Adrenal gland (tissue), 12 donors: ENCODE measurements around the gene SYT8. TPM values are rescaled to one million over a fixed set of nuclear protein-coding genes. Genes with fewer than 3 reads are reported as not detected.

Experiments
- DNase-seq, 7 donors: peaks; one replicate each; pipeline ENCODE4 v3.0.0-alpha.2; 2019 to 2020
- H3K27ac ChIP-seq, 5 donors: fragments of 200-600 bp; sonication (generic) in 4 of 5; 1 replicate in 3 of 5; 2 replicates in 2 of 5; pipeline versions ENCODE4 v1.5.1 to v1.8.0; 2016 to 2020; ENCODE audit warnings: mild to moderate bottlenecking in 1 of 5
- H3K27me3 ChIP-seq: fragments of 200-600 bp; 2 replicates; pipeline ENCODE4 v1.8.0; 2021
- H3K36me3 ChIP-seq, 2 donors: fragments of 200-600 bp; replicated peaks in 1 of 2; 1 replicate in 1 of 2; 2 replicates in 1 of 2; pipeline versions ENCODE4 v1.5.1 to v1.8.0; 2018 to 2022
- H3K4me1 ChIP-seq, 2 donors: fragments of 200-600 bp; replicated peaks in 1 of 2; 1 replicate in 1 of 2; 2 replicates in 1 of 2; pipeline versions ENCODE4 v1.5.1 to v1.8.0; 2018 to 2021
- H3K4me3 ChIP-seq, 4 donors: fragments of 200-600 bp; sonication (generic) in 3 of 4; one replicate each; pipeline ENCODE4 v1.5.1; 2016 to 2018
- H3K9me3 ChIP-seq, 3 donors: fragments of 200-600 bp; sonication (generic) in 1 of 3; replicated peaks in 1 of 3; 1 replicate in 2 of 3; 2 replicates in 1 of 3; pipeline versions ENCODE4 v1.5.1 to v1.8.0; 2016 to 2021
- CTCF ChIP-seq, 6 experiments: fragments of 450-650 bp in 4 of 6; fragments of 200-600 bp in 2 of 6; sonication (generic) in 1 of 6; IDR thresholded peaks; 1 replicate in 5 of 6; 2 replicates in 1 of 6; pipeline versions ENCODE4 v1.5.1 to v1.8.0; 2016 to 2021; ENCODE audit warnings: antibody characterized with exemption in 6 of 6, mild to moderate bottlenecking in 2 of 6, moderate library complexity in 1 of 6
- POLR2A ChIP-seq, 2 donors: fragments of 450-650 bp; IDR thresholded peaks; one replicate each; pipeline ENCODE4 v1.6.1; 2017; ENCODE audit warnings: antibody characterized with exemption in 2 of 2, mild to moderate bottlenecking in 2 of 2, moderate library complexity in 1 of 2
- WGBS, 4 donors: extraction: QIAGEN DNeasy Blood & Tissue Kit in 2 of 4; methylation state at CpG; one replicate each; pipeline versions ENCODE4 v1.1.5 to v1.1.7; 2013 to 2017; 5-methylcytosine and 5-hydroxymethylcytosine counted together
- intact Hi-C, 2 donors: fragments of 100-400 bp; cut with DNase I; formaldehyde crosslinking; loops; one replicate each; pipeline versions ENCODE4 v1.14.1 to v1.15.0; 2022 to 2023
- polyA plus RNA-seq, 3 donors: library from polyadenylated mRNA; stranded (reverse); fragments of 200-250 nt in 2 of 3; fragments of 350-450 nt in 1 of 3; fragmentation: Illumina TruSeq in 1 of 3; extraction: RNeasy Lipid Tissue Mini Kit (QIAGEN cat#74804) in 1 of 3; gene quantifications; one replicate each; pipeline ENCODE4 v1.2.3, GENCODE V29; 2013 to 2014
- total RNA-seq, 9 donors: library from RNA; depleted of rRNA in 4 of 9; stranded (reverse); fragments of >200 nt in 4 of 9; fragments of 120-200 nt in 1 of 9; fragmentation: NEBNext Ultra II Directional in 1 of 9; extraction: Animal tissue kit (Norgen Biotek cat#: 25700) in 1 of 9; gene quantifications; one replicate each; pipeline versions ENCODE4 v1.1.0 to v1.2.4, GENCODE V29; 2013 to 2023
- donor health status: healthy with polysubstance abuse.
- donor health status: Bipolar disorder and iron deficiency.
- donor health status: DM: yes; HTN: yes; CAD: no.
- donor health status: DM: no; HTN: no; CAD: no.
- donor health status: DM: no; HTN: no; CAD: no.
- donor health status: DM: yes; HTN: yes; CAD: no.

SYT8 gene
- total and polyA plus RNA-seq, 12 donors, result 0.44 to 3.1 (median 0.91) TPM; not detected in 7

- no peak for TF ChIP-seq CTCF (IDR thresholded peaks at IDR 0.05)
- no peak for TF ChIP-seq POLR2A (IDR thresholded peaks at IDR 0.05)
- H3K27me3 ChIP-seq, result no peaks in the 10 kb centered on the region
- no peak for DNase-seq
- H3K4me3 ChIP-seq, result no peak overlapping the region
- H3K4me1 ChIP-seq, result no peaks in the 10 kb centered on the region
- H3K36me3 ChIP-seq, result no peaks in the 10 kb centered on the region
- 83 to 93% (median 87%) methylated on average over 6 of the region's 6 CpGs for WGBS, 4 donors
- intact Hi-C loops, result no loop called here
- no peaks in the 10 kb centered on the region for H3K9me3 ChIP-seq
- no peak overlapping the region for H3K27ac ChIP-seq
Observed at GRCh38 chr11:1791912-1792311, 42.9 kb upstream of the SYT8 start.

GRCh38 chr11:1792461-1792860 lies 42.3 kb upstream of the SYT8 start:
- Histone ChIP-seq H3K27ac (no peak overlapping the region), H3K4me3 (no peak overlapping the region), H3K4me1 (no peaks in the 10 kb centered on the region), H3K9me3 (no peaks in the 10 kb centered on the region), H3K27me3 (no peaks in the 10 kb centered on the region), H3K36me3 (no peaks in the 10 kb centered on the region)
- TF ChIP-seq CTCF (IDR thresholded peaks at IDR 0.05) (no peak), POLR2A (IDR thresholded peaks at IDR 0.05) (no peak)
- 76 to 78% (median 77%) methylated on average over 12 of the region's 12 CpGs for WGBS, 4 donors
- peak in 1 of 7 donors; percentile 31 for DNase-seq
- intact Hi-C loops, result no loop called here

- TF ChIP-seq POLR2A (IDR thresholded peaks at IDR 0.05), result no peak
- TF ChIP-seq CTCF (IDR thresholded peaks at IDR 0.05), result no peak
- WGBS, 4 donors, result 55 to 66% (median 59%) methylated on average over 3 of the region's 3 CpGs
- Histone ChIP-seq H3K27me3 (no peaks in the 10 kb centered on the region), H3K36me3 (no peaks in the 10 kb centered on the region), H3K4me1 (no peaks in the 10 kb centered on the region), H3K4me3 (no peak overlapping the region), H3K9me3 (no peaks in the 10 kb centered on the region), H3K27ac (no peak overlapping the region)
- no peak for DNase-seq
- intact Hi-C loops, result no loop called here
Observed at GRCh38 chr11:1793081-1793480, 41.7 kb upstream of the SYT8 start.

GRCh38 chr11:1796413-1797011 lies 38.3 kb upstream of the SYT8 start:
- Histone ChIP-seq H3K27ac (no peak overlapping the region), H3K36me3 (no peaks in the 10 kb centered on the region), H3K9me3 (no peaks in the 10 kb centered on the region), H3K4me3 (no peak overlapping the region), H3K27me3 (peaks cover 6% of the 10 kb centered on the region), H3K4me1 (no peaks in the 10 kb centered on the region)
- 61 to 70% (median 69%) methylated on average over 7 to 12 of the region's 12 CpGs for WGBS, 4 donors
- intact Hi-C loops, result no loop called here
- TF ChIP-seq CTCF (IDR thresholded peaks at IDR 0.05) (no peak), POLR2A (IDR thresholded peaks at IDR 0.05) (no peak)
- DNase-seq, result no peak
